OCI-LY7 (cell line): ENCODE results near the gene MAGI1. TPM values are rescaled to one million over a fixed set of nuclear protein-coding genes. Genes with fewer than 3 reads are reported as not detected.

ENCODE experiments used
- BruUV-seq: library from RNA; stranded (reverse); fragments of 400-500 nt; replicated peaks from 2 replicates; lab custom pipeline; 2021; lab: Mats Ljungman, UMichigan
- CTCF ChIA-PET: fragments of 300-600 bp; sonication (Branson Sonifier 250); formaldehyde crosslinking; loops from one replicate; lab custom pipeline; 2022; ENCODE audit warnings: antibody characterized with exemption; ENCODE audit not compliant: unreplicated experiment; lab: Charles Lee
- POLR2A ChIA-PET: fragments of 300-600 bp; sonication (Branson Sonifier 250); formaldehyde crosslinking; loops from one replicate; lab custom pipeline; 2022; ENCODE audit warnings: antibody characterized with exemption; lab: Charles Lee
- DNase-seq: peaks from one replicate; pipeline ENCODE4 v3.0.0-alpha.2; 2015; ENCODE audit warnings: low spot score
- H2AFZ ChIP-seq: fragments of 200-600 bp; sonication (generic), shearing (Covaris generic); 2 replicates; pipeline ENCODE4 v1.6.1; 2014; ENCODE audit warnings: mild to moderate bottlenecking, antibody characterized with exemption, low read length, moderate library complexity
- H3K27ac ChIP-seq: fragments of 200-600 bp; sonication (generic); 2 replicates; pipeline ENCODE4 v1.5.1; 2014; ENCODE audit warnings: mixed run types, low read depth, mild to moderate bottlenecking, moderate library complexity, low read length, inconsistent platforms; ENCODE audit not compliant: poor library complexity, severe bottlenecking
- H3K36me3 ChIP-seq: fragments of 200-600 bp; sonication (generic); 2 replicates; pipeline ENCODE4 v1.6.1; 2014; ENCODE audit warnings: mild to moderate bottlenecking, antibody characterized with exemption, low read length, moderate library complexity, mixed read lengths; ENCODE audit not compliant: insufficient read depth
- H3K4me1 ChIP-seq: fragments of 200-600 bp; sonication (generic); 2 replicates; pipeline ENCODE4 v1.5.1; 2014; ENCODE audit warnings: mild to moderate bottlenecking, low read length; ENCODE audit not compliant: insufficient read depth, poor library complexity, severe bottlenecking
- H3K4me2 ChIP-seq: fragments of 200-600 bp; sonication (generic); 2 replicates; pipeline ENCODE4 v1.6.1; 2014; ENCODE audit warnings: mild to moderate bottlenecking, low read length
- H3K4me3 ChIP-seq: fragments of 200-600 bp; sonication (generic); 2 replicates; pipeline ENCODE4 v1.5.1; 2014; ENCODE audit warnings: mild to moderate bottlenecking, low read depth, low read length; ENCODE audit not compliant: poor library complexity, severe bottlenecking
- H3K79me2 ChIP-seq: fragments of 200-600 bp; sonication (generic); 2 replicates; pipeline ENCODE4 v1.6.1; 2016; ENCODE audit warnings: low read depth, mild to moderate bottlenecking, low read length, moderate library complexity, mixed read lengths; ENCODE audit not compliant: insufficient read depth
- H3K9me2 ChIP-seq: fragments of 200-600 bp; sonication (generic); 2 replicates; pipeline ENCODE4 v1.6.1; 2016; ENCODE audit warnings: mild to moderate bottlenecking, low read length, mixed read lengths; ENCODE audit not compliant: insufficient read depth
- H3K9me3 ChIP-seq: fragments of 200-600 bp; sonication (generic); 2 replicates; pipeline ENCODE4 v1.6.1; 2014; ENCODE audit warnings: mild to moderate bottlenecking, mixed run types, low read length, mixed read lengths
- H4K20me1 ChIP-seq: fragments of 200-600 bp; sonication (generic); 2 replicates; pipeline ENCODE4 v1.6.1; 2014; ENCODE audit warnings: mild to moderate bottlenecking, antibody characterized with exemption, low read length, moderate library complexity, mixed read lengths; ENCODE audit not compliant: insufficient read depth
- CTCF ChIP-seq: fragments of 200-600 bp; sonication (generic); conservative IDR thresholded peaks from 2 replicates; pipeline ENCODE4 v1.5.1; 2014; ENCODE audit warnings: mild to moderate bottlenecking, antibody characterized with exemption, low read length, moderate library complexity, mixed read lengths
- EZH2phosphoT487 ChIP-seq: fragments of 200-600 bp; sonication (generic); IDR thresholded peaks from 2 replicates; pipeline ENCODE4 v1.6.1; 2018; ENCODE audit warnings: low read depth, borderline replicate concordance, mild to moderate bottlenecking, mixed run types, antibody characterized with exemption, low read length, moderate library complexity, mixed read lengths
- intact Hi-C: fragments of 100-400 bp; cut with micrococcal nuclease; formaldehyde crosslinking; loops from one replicate; pipeline ENCODE4 v1.10.0; 2022; ENCODE audit not compliant: unreplicated experiment
- total RNA-seq, 2 experiments: library from RNA; depleted of rRNA in 1 of 2; stranded (reverse); fragments of >200 nt in 1 of 2; shearing (Covaris generic) in 1 of 2; gene quantifications; 2 replicates each; pipeline ENCODE4 v1.2.3, GENCODE V29; 2014 to 2022

The MAGI1 gene
- total RNA-seq, 2 experiments from 2014 or later, result 0.63 to 2.5 TPM

GRCh38 chr3:65967451-65967850 is 71.3 kb downstream of the MAGI1 start:
- no peak for DNase-seq
- intact Hi-C loops, result no loop called here
- H3K4me1 ChIP-seq, result no peaks in the 10 kb centered on the region
- no peak overlapping the region for H3K27ac ChIP-seq
- no peaks in the 10 kb centered on the region for H3K9me2 ChIP-seq
- H3K4me2 ChIP-seq, result no peak overlapping the region
- H2AFZ ChIP-seq, result no peak overlapping the region
- TF ChIP-seq EZH2phosphoT487 (no peak), CTCF (no peak)
- no peaks in the 10 kb centered on the region for H3K79me2 ChIP-seq
- no peaks in the 10 kb centered on the region for H4K20me1 ChIP-seq
- no TSS peak for BruUV-seq
- H3K9me3 ChIP-seq, result no peaks in the 10 kb centered on the region
- POLR2A ChIA-PET, result no interaction called here
- H3K4me3 ChIP-seq, result no peak overlapping the region
- CTCF ChIA-PET, result no interaction called here
- H3K36me3 ChIP-seq, result no peaks in the 10 kb centered on the region

- no TSS peak for BruUV-seq
- no peaks in the 10 kb centered on the region for H3K79me2 ChIP-seq
- H3K4me3 ChIP-seq, result no peak overlapping the region
- no peak overlapping the region for H3K4me2 ChIP-seq
- DNase-seq, result no peak
- H3K36me3 ChIP-seq, result no peaks in the 10 kb centered on the region
- H3K9me3 ChIP-seq, result no peaks in the 10 kb centered on the region
- intact Hi-C loops, result no loop called here
- H3K9me2 ChIP-seq, result no peaks in the 10 kb centered on the region
- H3K27ac ChIP-seq, result no peak overlapping the region
- no peak overlapping the region for H2AFZ ChIP-seq
- H4K20me1 ChIP-seq, result no peaks in the 10 kb centered on the region
- TF ChIP-seq CTCF (no peak), EZH2phosphoT487 (no peak)
- ChIA-PET POLR2A (no interaction called here), CTCF (no interaction called here)
- H3K4me1 ChIP-seq, result no peaks in the 10 kb centered on the region
Observed at GRCh38 chr3:65964838-65965237, 73.9 kb downstream of the MAGI1 start.

- intact Hi-C loops, result no loop called here
- Histone ChIP-seq H4K20me1 (no peaks in the 10 kb centered on the region), H3K4me3 (no peak overlapping the region), H2AFZ (no peak overlapping the region), H3K79me2 (no peaks in the 10 kb centered on the region), H3K36me3 (no peaks in the 10 kb centered on the region), H3K9me2 (no peaks in the 10 kb centered on the region), H3K4me2 (no peak overlapping the region), H3K9me3 (no peaks in the 10 kb centered on the region), H3K4me1 (no peaks in the 10 kb centered on the region), H3K27ac (no peak overlapping the region)
- TF ChIP-seq CTCF, result no peak
- no peak for TF ChIP-seq EZH2phosphoT487
- BruUV-seq, result no TSS peak
- ChIA-PET POLR2A (interaction anchor here (0.6 kb wide), 1 partner anchor 13 kb away, joined by 7 read pairs; no protein-coding TSS in a partner anchor), CTCF (no interaction called here)
- DNase-seq, result no peak
Observed at GRCh38 chr3:65963787-65964677, 74.7 kb downstream of the MAGI1 start.
